ENCODE data around the gene SLC51A.

GRCh38 chr3:196240424-196240823, 24.1 kb downstream of the SLC51A start:
- no peak for TF ChIP-seq CTCF (IDR thresholded peaks at IDR 0.05)
- TF ChIP-seq ZFX (IDR thresholded peaks at IDR 0.05; ENCODE audit: borderline replicate concordance), result no peak
